ENCODE measurements around the gene BRAT1. TPM values are rescaled to one million over a fixed set of nuclear protein-coding genes. Genes with fewer than 3 reads are reported as not detected.

BRAT1 gene
- total RNA-seq, 1 donor from 2014 or later: 52.7 TPM

- peaks cover 26% of the 10 kb centered on the region for H3K4me1 Mint-ChIP-seq
These were observed 65.1 kb downstream of the BRAT1 start for GRCh38 chr7:2490181-2490651.

GRCh38 chr7:2488681-2489080 lies 66.6 kb downstream of the BRAT1 start:
- Mint-ChIP-seq H3K4me3 (peak overlapping the region; percentile 5), H3K27ac (ENCODE audit: unreplicated experiment) (no peak overlapping the region), H3K4me1 (peaks cover 23% of the 10 kb centered on the region), H3K27me3 (ENCODE audit: low read depth) (no peaks in the 10 kb centered on the region), H3K9me3 (peaks cover 3% of the 10 kb centered on the region), H3K36me3 (ENCODE audit: low read depth) (no peaks in the 10 kb centered on the region)
- no peak for DNase-seq (ENCODE audit: low read depth, low spot score)
- TF ChIP-seq CTCF (conservative IDR thresholded peaks at IDR 0.05): no peak

More at GRCh38 chr7:2490181-2490651, 65.1 kb downstream of the BRAT1 start:
- Mint-ChIP-seq H3K27me3 (ENCODE audit: low read depth) (no peaks in the 10 kb centered on the region), H3K9me3 (peaks cover 3% of the 10 kb centered on the region), H3K27ac (ENCODE audit: unreplicated experiment) (no peak overlapping the region), H3K4me3 (no peak overlapping the region), H3K36me3 (ENCODE audit: low read depth) (no peaks in the 10 kb centered on the region)
- no peak for DNase-seq (ENCODE audit: low read depth, low spot score)
- no peak for TF ChIP-seq CTCF (conservative IDR thresholded peaks at IDR 0.05)

GRCh38 chr7:2488272-2488645 lies 67.1 kb downstream of the BRAT1 start:
- peaks cover 19% of the 10 kb centered on the region for H3K4me1 Mint-ChIP-seq
- no peaks in the 10 kb centered on the region for H3K36me3 Mint-ChIP-seq (ENCODE audit: low read depth)
- no peak for TF ChIP-seq CTCF (conservative IDR thresholded peaks at IDR 0.05)
- H3K9me3 Mint-ChIP-seq: peaks cover 3% of the 10 kb centered on the region
- DNase-seq (ENCODE audit: low read depth, low spot score): no peak
- H3K27me3 Mint-ChIP-seq (ENCODE audit: low read depth): no peaks in the 10 kb centered on the region
- no peak overlapping the region for H3K27ac Mint-ChIP-seq (ENCODE audit: unreplicated experiment)
- no peak overlapping the region for H3K4me3 Mint-ChIP-seq

Small RNA genes within 50 kb of the gene (microRNA-seq; reads per million reads assigned to microRNA genes)
- 1.8 reads per million for gene MIR4648

Other genes starting within 250 kb of the BRAT1 start
- gene SNX8, start 241.1 kb downstream of the BRAT1 start, total RNA-seq: 30.4 and 31.8 TPM in 2 replicates
- gene EIF3B, start 200.7 kb downstream of the BRAT1 start, total RNA-seq: 218 and 224 TPM in 2 replicates
- gene CHST12, start 151.9 kb downstream of the BRAT1 start, total RNA-seq: 13.5 and 15.0 TPM in 2 replicates
- not detected in 2 replicates for gene GRIFIN, start 79.1 kb downstream of the BRAT1 start, total RNA-seq
- gene LFNG, start 35.8 kb downstream of the BRAT1 start, total RNA-seq: 39.0 and 44.9 TPM in 2 replicates
- 18.4 and 22.4 TPM in 2 replicates for gene IQCE, start 3.5 kb upstream of the BRAT1 start, total RNA-seq
- gene TTYH3, start 76.5 kb upstream of the BRAT1 start, total RNA-seq: 225 and 237 TPM in 2 replicates
- not detected in 2 replicates for gene AMZ1, start 132.7 kb upstream of the BRAT1 start, total RNA-seq